Sciatic nerve (tissue), 2 donors: ENCODE data around the gene KRT74. TPM values are rescaled to one million over a fixed set of nuclear protein-coding genes. Genes with fewer than 3 reads are reported as not detected.

Experiments
- ATAC-seq: fragments of 200-7000 bp; cut with Tn5 transposase; one replicate; pipeline ENCODE4 v1.9.1; 2020; ENCODE audit warnings: mild to moderate bottlenecking, moderate library complexity
- DNase-seq: peaks from one replicate; pipeline ENCODE4 v3.0.0-alpha.2; 2020; ENCODE audit warnings: low spot score
- intact Hi-C: fragments of 100-400 bp; cut with DNase I; formaldehyde crosslinking; loops from one replicate; pipeline ENCODE4 v1.14.2; 2022
- total RNA-seq: library from RNA; stranded (reverse); fragmentation: NEBNext Ultra II Directional; extraction: Animal tissue kit (Norgen Biotek cat#: 25700); gene quantifications from one replicate; pipeline ENCODE4 v1.2.1, GENCODE V29; 2021
- donor health status: DM: no; HTN: no; CAD: no.
- donor health status: DM: no; HTN: no; CAD: no.

The KRT74 gene
- total RNA-seq, 1 donor from 2014 or later, result not detected

- DNase-seq, result peak; percentile 30
- intact Hi-C loops, result no loop called here
- ATAC-seq, result no peak
Measured at GRCh38 chr12:52527121-52527800, 46.4 kb downstream of the KRT74 start.

GRCh38 chr12:52526511-52526951 is 47.1 kb downstream of the KRT74 start:
- intact Hi-C loops, result no loop called here
- DNase-seq (peak; percentile 37), ATAC-seq (no peak)

DNA sequence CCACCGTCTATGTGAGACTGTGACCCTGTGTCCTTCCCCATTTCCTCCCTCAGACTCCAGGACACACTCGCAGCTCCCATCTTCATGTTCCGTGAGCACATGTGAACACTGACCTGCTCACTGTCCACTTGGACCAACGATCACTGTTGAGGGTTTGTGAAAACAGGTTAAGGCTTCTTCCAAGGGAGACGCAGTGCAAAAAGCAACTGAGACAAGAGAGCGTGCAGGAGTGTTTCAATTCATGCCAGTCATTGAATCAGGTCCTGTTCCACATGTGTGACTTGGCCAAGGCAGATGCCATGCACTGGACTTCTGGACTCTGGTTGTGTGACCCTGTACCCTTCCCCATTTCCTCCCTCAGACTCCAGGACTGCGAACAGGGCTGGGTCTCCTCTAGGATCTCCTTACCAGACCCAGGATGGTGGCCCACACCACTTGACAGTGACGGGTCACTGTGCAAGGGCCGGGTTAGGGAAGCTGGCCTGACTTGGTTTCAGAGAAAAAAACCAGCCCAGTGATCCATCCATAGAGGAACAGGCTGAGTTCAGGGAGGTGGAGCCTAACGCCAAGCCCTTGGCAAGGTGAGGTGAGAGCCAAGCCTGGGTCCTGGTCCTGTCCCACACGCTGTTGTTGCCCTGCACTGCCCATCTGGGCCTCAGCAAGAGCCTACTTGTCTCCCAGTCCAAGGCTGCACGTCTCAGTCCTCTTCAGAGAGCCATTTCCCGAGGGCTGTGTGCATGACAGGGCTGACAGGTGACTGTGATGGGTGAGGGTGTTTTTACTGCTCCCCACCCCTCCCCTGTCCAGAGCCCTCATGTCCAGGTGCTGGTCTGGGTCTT is 47.8 kb downstream of the KRT74 start:
- DNase-seq (peak; percentile 49), ATAC-seq (no peak)
- intact Hi-C loops, result no loop called here

DNA sequence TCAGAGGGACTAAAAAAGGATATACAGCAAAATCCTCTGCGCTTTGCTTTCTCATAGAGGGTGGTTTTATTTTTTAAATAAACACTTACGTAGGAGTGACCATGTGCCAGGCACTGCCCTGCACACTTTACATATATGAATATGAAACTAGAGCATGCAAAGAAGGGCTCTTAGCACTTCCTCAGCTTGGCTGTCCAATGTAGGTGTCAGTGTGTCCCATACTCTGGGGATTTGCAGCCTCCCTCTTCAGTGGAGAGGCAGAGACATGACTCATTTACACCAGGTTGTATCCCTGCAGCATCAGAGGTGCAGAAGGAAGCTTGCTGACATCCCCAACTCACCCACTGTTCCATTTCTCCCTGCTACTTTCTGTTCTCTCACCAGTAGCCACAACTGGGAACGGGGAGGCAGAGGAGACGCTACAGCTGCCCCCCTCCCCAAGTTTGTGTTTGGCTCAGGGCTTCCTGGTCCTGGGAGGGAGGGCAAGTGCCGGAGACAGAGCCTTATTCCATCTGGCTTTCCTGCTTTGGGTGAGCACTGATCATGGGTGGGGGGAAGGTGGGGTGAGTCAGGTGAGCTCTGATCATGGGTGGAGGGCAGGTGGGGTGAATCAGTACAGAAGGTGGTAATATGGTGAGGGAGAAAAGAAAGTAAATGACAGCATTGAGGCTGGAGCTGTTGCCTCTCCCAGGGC is 48.6 kb downstream of the KRT74 start:
- ATAC-seq (no peak), DNase-seq (no peak)
- intact Hi-C loops, result no loop called here

DNA sequence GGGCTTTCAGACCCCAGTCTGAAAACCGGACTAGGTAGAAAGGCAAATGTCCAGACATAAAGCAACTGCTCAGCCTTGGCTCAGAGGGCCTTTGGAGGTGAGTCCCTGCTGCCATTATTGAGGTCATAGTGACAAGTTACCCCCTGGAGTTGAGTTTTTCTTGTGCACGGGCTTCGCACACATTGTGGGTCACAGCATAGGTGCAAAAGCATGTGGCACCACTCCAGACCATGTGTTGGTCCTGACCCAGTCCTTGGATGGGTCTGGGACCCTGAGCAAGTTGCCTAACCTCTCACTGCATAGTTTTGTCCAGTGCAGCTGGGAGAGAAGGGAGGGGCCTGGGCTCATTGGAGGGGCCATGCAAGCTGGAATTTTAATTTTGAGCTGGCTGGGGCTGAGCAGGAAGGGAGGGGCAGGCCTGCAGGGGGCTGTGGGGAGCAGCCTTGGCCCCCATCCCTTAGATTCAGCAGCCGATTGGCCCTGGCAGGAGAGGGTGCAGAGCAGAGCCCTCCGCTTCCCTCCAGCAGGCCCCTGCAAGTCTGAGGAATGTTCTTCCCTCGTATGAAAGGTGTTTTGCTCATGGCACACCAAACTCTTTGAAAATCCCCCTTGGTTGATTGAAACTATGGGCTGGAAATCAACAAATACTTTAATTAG is 49.3 kb downstream of the KRT74 start:
- intact Hi-C loops, result no loop called here
- ATAC-seq, result no peak
- no peak for DNase-seq

- peak; percentile 38 for DNase-seq
- ATAC-seq, result no peak
- intact Hi-C loops, result no loop called here
Measured at GRCh38 chr12:52523824-52524223, 49.8 kb downstream of the KRT74 start.

DNA sequence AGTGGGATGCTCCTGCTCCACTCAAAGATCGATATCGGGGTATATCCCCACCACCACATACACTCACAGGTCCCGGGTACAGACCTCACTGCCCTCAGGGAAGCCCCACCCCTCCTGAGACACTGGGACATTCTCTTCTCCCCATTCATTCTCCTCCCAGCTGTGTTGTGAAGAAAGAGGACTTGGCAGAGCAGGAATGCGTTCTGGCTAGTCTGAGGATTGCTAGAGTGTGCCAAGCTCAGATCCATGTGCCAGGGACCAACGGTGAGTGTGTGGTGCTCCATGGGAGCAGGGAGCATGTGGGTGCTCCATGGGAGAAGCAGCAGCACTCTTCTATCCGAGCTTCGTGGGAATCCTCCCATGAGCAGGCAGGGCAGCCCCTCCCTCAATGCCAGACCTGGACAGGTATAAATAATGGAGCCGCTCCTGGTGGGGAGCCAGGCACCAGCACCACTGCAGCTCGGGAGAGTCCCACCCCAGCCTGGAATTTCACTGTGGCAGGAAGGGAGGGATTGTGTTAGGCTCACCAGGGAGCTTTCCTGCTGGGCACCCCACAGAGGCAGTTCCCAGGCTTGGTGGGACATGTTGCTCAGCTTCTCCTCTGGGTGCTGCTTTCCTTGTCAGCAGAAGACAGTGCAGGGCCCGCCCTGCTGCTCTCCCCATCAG is 51.2 kb downstream of the KRT74 start:
- ATAC-seq, result peak; percentile 49
- intact Hi-C loops, result no loop called here
- DNase-seq, result peak; percentile 46

DNA sequence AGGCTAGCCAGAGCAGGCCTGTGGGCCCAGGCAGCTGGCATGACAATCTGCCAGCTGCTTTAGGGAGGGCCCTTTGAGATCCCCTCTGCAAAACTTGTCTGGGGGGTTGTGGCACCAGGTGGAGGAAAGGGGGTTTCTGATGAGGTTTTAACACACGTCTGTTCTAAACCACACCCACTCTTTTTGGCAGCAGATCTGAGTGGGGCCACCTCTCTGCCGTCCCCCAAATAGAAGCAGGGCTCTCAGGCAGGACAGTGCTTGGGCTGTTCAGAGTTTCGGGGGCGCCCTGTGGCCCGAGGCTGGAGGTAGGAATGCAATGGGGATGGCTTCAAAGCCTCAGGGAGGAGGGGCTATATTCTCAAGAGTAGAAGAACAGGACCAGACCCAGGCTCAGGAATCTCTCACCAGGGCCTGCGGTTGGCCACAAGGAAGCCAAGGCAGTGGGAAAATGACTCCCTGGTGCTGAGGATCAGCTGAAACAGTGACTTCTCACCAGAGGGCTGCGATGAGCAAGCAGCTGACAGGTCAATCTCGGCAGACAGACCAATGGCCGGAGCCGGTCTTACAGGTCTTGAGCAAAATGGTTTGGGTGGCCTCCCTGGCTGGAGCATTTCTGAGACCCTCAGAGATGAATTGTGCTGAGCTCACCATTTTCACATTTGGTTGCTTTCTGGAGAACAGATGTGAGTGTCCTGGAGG is 51.9 kb downstream of the KRT74 start:
- DNase-seq (peak; percentile 54), ATAC-seq (no peak)
- intact Hi-C loops, result no loop called here

DNA sequence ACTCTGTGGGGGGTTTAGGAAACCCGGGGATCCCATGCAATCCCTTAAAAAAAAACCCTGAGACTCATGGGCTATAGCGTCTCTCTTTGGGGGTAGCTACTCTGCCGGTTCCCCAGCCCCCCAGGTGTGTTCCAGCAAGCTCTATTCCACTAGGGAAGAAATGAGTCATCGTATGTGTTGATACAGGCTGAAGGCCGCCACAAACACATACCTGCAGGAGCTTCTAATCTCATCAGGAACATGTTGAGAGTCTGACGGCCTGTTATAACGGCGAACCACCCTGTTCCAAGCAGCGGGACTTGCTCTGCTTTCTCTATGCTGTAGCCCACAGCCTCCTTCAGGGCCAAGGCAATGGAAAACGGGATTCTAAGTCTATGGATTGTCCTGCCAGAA is 52.5 kb downstream of the KRT74 start:
- intact Hi-C loops, result no loop called here
- peak; percentile 35 for DNase-seq
- ATAC-seq, result peak; percentile 32

- ATAC-seq, result no peak
- intact Hi-C loops, result no loop called here
- peak; percentile 54 for DNase-seq
Measured at GRCh38 chr12:52519826-52520662, 53.6 kb downstream of the KRT74 start, which contains the start of gene KRT5. KRT5 (minus strand) TSS chr12:52520394; CDS start chr12:52520296, 98 bp downstream.

- DNase-seq, result no peak
- intact Hi-C loops, result no loop called here
- ATAC-seq, result no peak
Measured at GRCh38 chr12:52519387-52519703, 54.3 kb downstream of the KRT74 start.

DNA sequence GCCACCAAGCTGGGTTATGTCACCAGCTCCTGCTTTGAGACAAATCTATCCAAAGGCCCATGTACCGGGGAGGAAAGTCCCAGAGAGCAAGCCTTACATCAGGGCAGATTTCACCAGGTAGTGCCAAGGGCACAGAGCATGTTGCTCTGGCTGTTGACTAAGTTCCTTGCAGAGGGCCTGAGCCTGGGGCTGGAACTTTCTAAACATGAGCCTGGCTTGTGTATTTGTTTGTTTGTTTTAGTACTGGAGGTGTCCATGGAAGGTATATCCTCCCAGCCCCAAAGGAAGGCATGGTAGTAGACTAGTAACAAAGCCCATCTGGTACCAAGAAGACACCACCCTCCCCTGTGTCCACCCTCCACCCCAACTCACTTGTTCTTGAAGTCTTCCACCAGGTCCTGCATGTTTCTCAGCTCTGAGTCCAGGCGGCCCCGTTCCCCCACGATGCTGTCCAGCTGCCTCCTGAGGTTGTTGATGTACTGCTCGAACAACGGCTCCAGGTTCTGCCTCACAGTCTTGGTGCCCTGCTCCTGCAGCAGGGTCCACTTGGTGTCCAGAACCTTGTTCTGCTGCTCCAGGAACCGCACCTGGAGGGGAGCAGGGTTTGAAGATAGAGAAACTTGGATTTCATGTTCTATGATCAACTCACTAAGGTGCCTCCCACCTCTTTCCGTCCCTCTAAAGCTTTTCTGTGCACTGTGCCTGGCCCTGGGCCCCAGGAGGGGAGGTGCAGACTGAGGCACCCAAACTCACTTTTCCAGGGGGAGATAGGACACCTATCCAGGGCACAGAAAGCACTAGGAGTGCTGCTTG is 54.9 kb downstream of the KRT74 start:
- DNase-seq, result peak; percentile 42
- no peak for ATAC-seq
- intact Hi-C loops, result no loop called here

GRCh38 chr12:52517888-52518287 is 55.8 kb downstream of the KRT74 start:
- DNase-seq, result no peak
- no peak for ATAC-seq
- intact Hi-C loops, result no loop called here

GRCh38 chr12:52517005-52517835 is 56.4 kb downstream of the KRT74 start:
- peak; percentile 31 for DNase-seq
- intact Hi-C loops, result no loop called here
- ATAC-seq, result no peak

DNA sequence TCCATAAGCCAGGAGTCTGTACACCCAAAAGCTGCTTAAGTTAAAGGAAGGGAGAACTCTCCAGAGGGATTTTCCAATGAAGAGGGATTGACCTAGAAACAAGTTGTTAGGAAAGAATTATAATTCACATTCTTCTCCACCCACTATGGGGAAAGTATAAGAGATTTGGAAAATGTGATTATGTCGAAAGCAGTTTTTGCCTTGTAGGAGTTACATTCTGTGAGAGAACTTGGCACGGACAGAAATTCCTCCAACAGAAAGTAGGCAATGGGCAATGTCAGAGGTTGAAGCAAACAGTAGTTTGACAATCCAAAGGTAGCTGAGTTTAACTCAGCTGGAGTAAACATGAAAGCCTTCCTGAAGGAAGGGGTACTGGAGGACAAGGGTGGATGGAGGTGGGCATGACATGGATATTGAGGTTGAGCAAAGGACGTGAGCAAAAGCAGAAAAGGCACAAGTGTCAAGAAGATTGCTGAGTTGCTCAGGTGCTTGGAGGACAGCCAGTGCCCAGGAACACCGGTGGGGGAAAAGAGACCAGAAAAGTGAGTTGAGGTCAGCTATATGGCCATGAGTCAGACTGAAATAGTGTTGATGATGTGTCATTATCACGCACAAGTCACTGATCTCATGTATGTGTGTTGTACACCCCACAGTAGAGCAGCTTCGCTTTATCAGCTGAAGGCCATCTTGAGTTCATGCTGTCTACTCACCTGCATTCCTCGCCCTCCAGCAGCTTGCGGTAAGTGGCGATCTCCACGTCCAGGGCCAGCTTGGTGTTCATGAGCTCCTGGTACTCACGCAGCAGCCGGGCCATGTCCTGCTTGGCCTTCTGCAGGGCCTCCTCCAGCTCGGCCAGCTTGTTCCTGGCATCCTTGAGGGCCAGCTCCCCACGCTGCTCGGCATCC is 57.5 kb downstream of the KRT74 start:
- ATAC-seq (peak; percentile 29), DNase-seq (peak; percentile 34)
- intact Hi-C loops, result no loop called here
